Prostate gland (tissue), 2 donors: ENCODE measurements around the gene MYADML2. TPM values are rescaled to one million over a fixed set of nuclear protein-coding genes. Genes with fewer than 3 reads are reported as not detected.
A peak's percentile ranks its signal among the peaks of the same experiment; 100 is the strongest.

Experiments used
- DNase-seq: peaks from one replicate; pipeline ENCODE4 v3.0.0-alpha.2; 2019; ENCODE audit warnings: low spot score
- H3K27ac ChIP-seq, 2 donors: fragments of 200-600 bp; sonication (generic); 2 replicates each; pipeline ENCODE4 v1.5.1; 2017 to 2019
- H3K27me3 ChIP-seq: fragments of 200-600 bp; sonication (generic); replicated peaks from 2 replicates; pipeline ENCODE4 v1.5.1; 2019; ENCODE audit not compliant: insufficient read depth
- H3K36me3 ChIP-seq, 2 donors: fragments of 200-600 bp; sonication (generic); 1 replicate in 1 of 2; 2 replicates in 1 of 2; pipeline versions ENCODE4 v1.5.1 to v1.8.1; 2017 to 2019
- H3K4me1 ChIP-seq: fragments of 200-600 bp; sonication (generic); replicated peaks from 2 replicates; pipeline ENCODE4 v1.5.1; 2019
- H3K4me3 ChIP-seq, 2 donors: fragments of 200-600 bp; sonication (generic); 2 replicates each; pipeline ENCODE4 v1.5.1; 2017 to 2019
- H3K9me3 ChIP-seq: fragments of 200-600 bp; sonication (generic); 2 replicates; pipeline ENCODE4 v1.5.1; 2017
- CTCF ChIP-seq, 4 experiments: fragments of 200-600 bp in 2 of 4; fragments of 450-650 bp in 2 of 4; sonication (generic) in 2 of 4; IDR thresholded peaks; 1 replicate in 3 of 4; 2 replicates in 1 of 4; pipeline ENCODE4 v1.5.1; 2016 to 2019; ENCODE audit warnings: antibody characterized with exemption in 4 of 4, mild to moderate bottlenecking in 2 of 4, moderate library complexity in 2 of 4
- POLR2A ChIP-seq: fragments of 450-650 bp; IDR thresholded peaks from one replicate; pipeline ENCODE4 v1.6.1; 2016; ENCODE audit warnings: antibody characterized with exemption, mild to moderate bottlenecking
- POLR2AphosphoS5 ChIP-seq: sonication (generic); formaldehyde crosslinking; IDR thresholded peaks from one replicate; pipeline ENCODE4 v1.6.1; 2017; ENCODE audit warnings: antibody characterized with exemption
- WGBS: methylation state at CpG from one replicate; pipeline ENCODE4 v1.1.5; 2018; 5-methylcytosine and 5-hydroxymethylcytosine counted together
- intact Hi-C: fragments of 100-400 bp; cut with DNase I; formaldehyde crosslinking; loops from one replicate; pipeline ENCODE4 v1.14.2; 2022
- total RNA-seq, 2 donors: library from RNA; depleted of rRNA; stranded (reverse); fragments of >200 nt; gene quantifications; one replicate each; pipeline ENCODE4 v1.1.0, GENCODE V29; 2016

The MYADML2 gene
- total RNA-seq, 2 donors from 2014 or later = 0.14 TPM; not detected in 1

- H3K27ac ChIP-seq = peak overlapping the region; percentile 63 to 75
- H3K4me1 ChIP-seq = peaks cover 6% of the 10 kb centered on the region
- intact Hi-C loops = no loop called here
- TF ChIP-seq POLR2A = no peak
- TF ChIP-seq POLR2AphosphoS5 = no peak
- no peak for TF ChIP-seq CTCF (IDR thresholded peaks at IDR 0.05)
- no peaks in the 10 kb centered on the region for H3K27me3 ChIP-seq
- DNase-seq = no peak
- H3K4me3 ChIP-seq = peak overlapping the region; percentile 76 to 78
- 35% methylated on average over 23 of the region's 23 CpGs for WGBS
- no peaks in the 10 kb centered on the region for H3K9me3 ChIP-seq
- peaks cover 10 to 11% of the 10 kb centered on the region in 2 donors for H3K36me3 ChIP-seq
Measured at GRCh38 chr17:81909966-81910839, 36.8 kb downstream of the MYADML2 start.

- no peak overlapping the region for H3K27ac ChIP-seq
- intact Hi-C loops = no loop called here
- no peaks in the 10 kb centered on the region for H3K9me3 ChIP-seq
- no peaks in the 10 kb centered on the region for H3K27me3 ChIP-seq
- H3K36me3 ChIP-seq = peaks cover 7 to 10% of the 10 kb centered on the region in 2 donors
- H3K4me1 ChIP-seq = peaks cover 6% of the 10 kb centered on the region
- H3K4me3 ChIP-seq = no peak overlapping the region
- TF ChIP-seq POLR2A (no peak), CTCF (IDR thresholded peaks at IDR 0.05) (no peak), POLR2AphosphoS5 (no peak)
- 98% methylated on average over 11 of the region's 12 CpGs for WGBS
- DNase-seq = no peak
Measured at GRCh38 chr17:81909231-81909630, 37.8 kb downstream of the MYADML2 start.

GRCh38 chr17:81908793-81909192 lies 38.2 kb downstream of the MYADML2 start:
- WGBS = 96% methylated on average over 11 of the region's 11 CpGs

GRCh38 chr17:81907219-81908145 lies 39.6 kb downstream of the MYADML2 start:
- H3K27ac ChIP-seq = no peak overlapping the region
- H3K36me3 ChIP-seq = no peaks in the 10 kb centered on the region
- H3K9me3 ChIP-seq = no peaks in the 10 kb centered on the region
- no peak for DNase-seq
- TF ChIP-seq POLR2AphosphoS5 = no peak
- no peak for TF ChIP-seq POLR2A
- TF ChIP-seq CTCF (IDR thresholded peaks at IDR 0.05) = no peak
- intact Hi-C loops = no loop called here
- WGBS = 95% methylated on average over 16 of the region's 26 CpGs
- H3K4me3 ChIP-seq = no peak overlapping the region
- no peaks in the 10 kb centered on the region for H3K27me3 ChIP-seq
- H3K4me1 ChIP-seq = peaks cover 8% of the 10 kb centered on the region

More at GRCh38 chr17:81908793-81909192, 38.2 kb downstream of the MYADML2 start:
- no peak overlapping the region for H3K4me3 ChIP-seq
- H3K9me3 ChIP-seq = no peaks in the 10 kb centered on the region
- TF ChIP-seq POLR2A (no peak), CTCF (IDR thresholded peaks at IDR 0.05) (no peak), POLR2AphosphoS5 (no peak)
- intact Hi-C loops = no loop called here
- no peak for DNase-seq
- peaks cover 6% of the 10 kb centered on the region for H3K4me1 ChIP-seq
- no peaks in the 10 kb centered on the region for H3K27me3 ChIP-seq
- H3K27ac ChIP-seq = no peak overlapping the region
- peaks cover 4 to 5% of the 10 kb centered on the region in 2 donors for H3K36me3 ChIP-seq
